IMR-90 (cell line): ENCODE results near the gene CRYBA4. TPM values are rescaled to one million over a fixed set of nuclear protein-coding genes. Genes with fewer than 3 reads are reported as not detected.

Experiments
- ATAC-seq: fragments of 200-7000 bp; cut with Tn5 transposase; 2 replicates; pipeline ENCODE4 v1.9.1; 2020; ENCODE audit warnings: low read depth, mild to moderate bottlenecking, moderate library complexity
- BruUV-seq: library from RNA; stranded (reverse); fragments of 400-500 nt; replicated peaks from 2 replicates; lab custom pipeline; 2021; lab: Mats Ljungman, UMichigan
- CTCF ChIA-PET: fragments of 300-600 bp; formaldehyde crosslinking; extraction: SDS; loops from one replicate; lab custom pipeline; 2021; ENCODE audit warnings: antibody characterized with exemption; lab: Yijun Ruan, JAX
- POLR2A ChIA-PET: fragments of 300-600 bp; sonication (Branson Sonifier 250); formaldehyde crosslinking; loops from one replicate; lab custom pipeline; 2022; ENCODE audit warnings: antibody characterized with exemption; ENCODE audit not compliant: unreplicated experiment; lab: Charles Lee
- DNase-seq: peaks from one replicate; pipeline ENCODE4 v3.0.0; 2013
- H2AFZ ChIP-seq: replicated peaks from 2 replicates; pipeline ENCODE3; 2013; ENCODE audit warnings: low read length, mild to moderate bottlenecking; ENCODE audit not compliant: poor library complexity
- H2AK5ac ChIP-seq: 2 replicates; pipeline ENCODE4 v1.6.1; 2013; ENCODE audit warnings: low read depth, low read length, inconsistent platforms
- H2AK9ac ChIP-seq: replicated peaks from 2 replicates; pipeline ENCODE3; 2013; ENCODE audit warnings: mild to moderate bottlenecking, low read depth, low read length, moderate library complexity; ENCODE audit not compliant: poor library complexity
- H2BK120ac ChIP-seq: 2 replicates; pipeline ENCODE4 v1.6.1; 2013; ENCODE audit warnings: low read depth, low read length, inconsistent platforms
- H2BK15ac ChIP-seq: 3 replicates; pipeline ENCODE4 v1.6.1; 2013; ENCODE audit warnings: low read depth, low read length, inconsistent platforms
- H2BK20ac ChIP-seq: 2 replicates; pipeline ENCODE4 v1.6.1; 2013; ENCODE audit warnings: low read depth, mild to moderate bottlenecking, inconsistent platforms, low read length, moderate library complexity
- H2BK5ac ChIP-seq: 2 replicates; pipeline ENCODE4 v1.6.1; 2013; ENCODE audit warnings: mild to moderate bottlenecking, low read depth, low read length, inconsistent platforms; ENCODE audit not compliant: poor library complexity, severe bottlenecking
- H3K14ac ChIP-seq: replicated peaks from 2 replicates; pipeline ENCODE4 v1.6.1; 2013; ENCODE audit warnings: low read depth, low read length, inconsistent platforms
- H3K18ac ChIP-seq: 2 replicates; pipeline ENCODE4 v1.6.1; 2013; ENCODE audit warnings: low read depth, low read length, control low read depth
- H3K23ac ChIP-seq: 2 replicates; pipeline ENCODE4 v1.6.1; 2013; ENCODE audit warnings: low read depth, low read length, inconsistent platforms
- H3K27ac ChIP-seq: 2 replicates; pipeline ENCODE4 v1.5.1; 2013; ENCODE audit warnings: mild to moderate bottlenecking, control low read depth, low read length; ENCODE audit not compliant: insufficient read depth
- H3K27me3 ChIP-seq: 2 replicates; pipeline ENCODE4 v1.6.1; 2013; ENCODE audit warnings: low read length; ENCODE audit not compliant: control insufficient read depth, insufficient read depth
- H3K36me3 ChIP-seq: 2 replicates; pipeline ENCODE4 v1.6.1; 2013; ENCODE audit warnings: low read length, mixed read lengths; ENCODE audit not compliant: control insufficient read depth, insufficient read depth
- H3K4ac ChIP-seq: 2 replicates; pipeline ENCODE4 v1.6.1; 2013; ENCODE audit warnings: low read depth, low read length, inconsistent platforms
- H3K4me1 ChIP-seq: 2 replicates; pipeline ENCODE4 v1.6.1; 2013; ENCODE audit warnings: low read length, mixed read lengths; ENCODE audit not compliant: control insufficient read depth, insufficient read depth
- H3K4me2 ChIP-seq: 2 replicates; pipeline ENCODE4 v1.6.1; 2013; ENCODE audit warnings: low read depth, mild to moderate bottlenecking, control low read depth, low read length, moderate library complexity
- H3K4me3 ChIP-seq: 2 replicates; pipeline ENCODE4 v1.5.1; 2013; ENCODE audit warnings: low read depth, mild to moderate bottlenecking, control low read depth, low read length, moderate library complexity; ENCODE audit not compliant: insufficient read depth
- H3K56ac ChIP-seq: 2 replicates; pipeline ENCODE4 v1.6.1; 2013; ENCODE audit warnings: low read length, inconsistent platforms; ENCODE audit not compliant: insufficient read depth; ENCODE audit errors: extremely low read depth
- H3K79me1 ChIP-seq, 2 experiments: 2 replicates each; pipeline ENCODE4 v1.6.1; 2013; ENCODE audit warnings: low read length in 2 of 2, inconsistent platforms in 1 of 2, low read depth in 1 of 2
- H3K9ac ChIP-seq: 2 replicates; pipeline ENCODE4 v1.6.1; 2013; ENCODE audit warnings: low read depth, low read length, control low read depth
- H3K9me1 ChIP-seq: 2 replicates; pipeline ENCODE4 v1.6.1; 2013; ENCODE audit warnings: low read length, inconsistent platforms; ENCODE audit not compliant: insufficient read depth
- H3K9me3 ChIP-seq: 2 replicates; pipeline ENCODE4 v1.6.1; 2013; ENCODE audit warnings: low read length; ENCODE audit not compliant: control insufficient read depth, insufficient read depth
- H4K20me1 ChIP-seq: 2 replicates; pipeline ENCODE4 v1.6.1; 2013; ENCODE audit warnings: low read length, inconsistent platforms; ENCODE audit not compliant: insufficient read depth
- H4K5ac ChIP-seq: 2 replicates; pipeline ENCODE4 v1.6.1; 2013; ENCODE audit warnings: mild to moderate bottlenecking, low read depth, low read length, control low read depth
- H4K8ac ChIP-seq, 2 experiments: 2 replicates each; pipeline ENCODE4 v1.6.1; 2013; ENCODE audit warnings: low read depth in 2 of 2, low read length in 2 of 2, control low read depth in 1 of 2, inconsistent platforms in 1 of 2
- H4K91ac ChIP-seq: 2 replicates; pipeline ENCODE4 v1.6.1; 2013; ENCODE audit warnings: low read depth, low read length, inconsistent platforms; ENCODE audit not compliant: insufficient read depth
- CEBPB ChIP-seq: IDR thresholded peaks from 2 replicates; pipeline ENCODE4 v1.6.1; 2012; ENCODE audit warnings: low read depth, low read length, improper control_type of control experiment
- CHD1 ChIP-seq: IDR thresholded peaks from 2 replicates; pipeline ENCODE4 v1.6.1; 2012; ENCODE audit warnings: low read depth, low read length, improper control_type of control experiment
- MAFK ChIP-seq: IDR thresholded peaks from 2 replicates; pipeline ENCODE4 v1.6.1; 2012; ENCODE audit warnings: low read depth, low read length, improper control_type of control experiment
- MAZ ChIP-seq: IDR thresholded peaks from 2 replicates; pipeline ENCODE4 v1.6.1; 2012; ENCODE audit warnings: low read depth, mild to moderate bottlenecking, low read length, improper control_type of control experiment, moderate library complexity, borderline replicate concordance
- POLR2A ChIP-seq: IDR thresholded peaks from 2 replicates; pipeline ENCODE4 v1.6.1; 2012; ENCODE audit warnings: mild to moderate bottlenecking, low read depth, low read length
- RAD21 ChIP-seq: IDR thresholded peaks from 2 replicates; pipeline ENCODE4 v1.6.1; 2012; ENCODE audit warnings: low read length, improper control_type of control experiment
- RCOR1 ChIP-seq: IDR thresholded peaks from 2 replicates; pipeline ENCODE4 v1.6.1; 2012; ENCODE audit warnings: mild to moderate bottlenecking, low read length, improper control_type of control experiment; ENCODE audit not compliant: insufficient replicate concordance
- RFX5 ChIP-seq: IDR thresholded peaks from 2 replicates; pipeline ENCODE4 v1.8.0; 2012; ENCODE audit warnings: low read depth, mild to moderate bottlenecking, low read length, moderate library complexity
- SMC3 ChIP-seq: fragments of 150-350 bp; IDR thresholded peaks from 2 replicates; pipeline ENCODE4 v1.6.1; 2016; ENCODE audit warnings: low read depth, mild to moderate bottlenecking, antibody characterized with exemption, low read length, moderate library complexity
- USF2 ChIP-seq: fragments of 150-350 bp; IDR thresholded peaks from 2 replicates; pipeline ENCODE4 v1.6.1; 2017; ENCODE audit warnings: mild to moderate bottlenecking, antibody characterized with exemption, low read length, low read depth
- WGBS, 2 experiments: methylation state at CpG; one replicate each; pipeline versions ENCODE4 v1.1.5 to v1.1.7; 2013; ENCODE audit warnings: missing lambda C conversion rate in 2 of 2; ENCODE audit not compliant: insufficient read length in 1 of 2; ENCODE audit errors: extremely low coverage in 2 of 2; 5-methylcytosine and 5-hydroxymethylcytosine counted together
- dilution Hi-C: fragments of 300-500 bp; cut with HindIII; formaldehyde crosslinking; loops from one replicate; pipeline ENCODE4 v1.14.3; 2018; ENCODE audit warnings: low sequenced_read_pairs; ENCODE audit not compliant: unreplicated experiment
- in situ Hi-C: fragments of 300-500 bp; cut with MboI; formaldehyde crosslinking; loops from 3 replicates; pipeline ENCODE4 v1.14.3; 2019; ENCODE audit warnings: low sequenced_read_pairs, inconsistent platforms, mixed read lengths
- intact Hi-C: fragments of 100-400 bp; cut with micrococcal nuclease; formaldehyde crosslinking; loops from 2 replicates; pipeline ENCODE4 v1.10.0; 2022
- polyA plus RNA-seq, 3 experiments: library from polyadenylated mRNA; depleted of rRNA; stranded (reverse); fragments of >200 nt; gene quantifications; 2 replicates each; pipeline ENCODE4 v1.2.3, GENCODE V29; 2012; ENCODE audit warnings: low replicate concordance in 1 of 3
- total RNA-seq: library from RNA; depleted of rRNA; stranded (reverse); fragments of >200 nt; gene quantifications from 2 replicates; pipeline ENCODE4 v1.2.3, GENCODE V29; 2012
- TF ChIP-seq, protein P1 (sequence below): conservative IDR thresholded peaks from 2 replicates; pipeline ENCODE4 v1.5.1; 2012; ENCODE audit warnings: mild to moderate bottlenecking, low read depth, low read length, improper control_type of control experiment

The CRYBA4 gene
- total and polyA plus RNA-seq, 2 of the 4 experiments (the other 2 are of a cell fraction): not detected

- Histone ChIP-seq H2AK5ac (0 out of 2 replicates have a peak overlapping the region, but pooled peaks have one; percentile 60), H3K56ac (no peak overlapping the region), H2BK120ac (peak overlapping the region; percentile 41; the same call in 1 of the 2 replicates), H2BK20ac (no peak overlapping the region), H2AFZ (no peak overlapping the region), H3K9ac (no peak overlapping the region), H3K14ac (no peak overlapping the region), H3K18ac (no peak overlapping the region), H3K9me1 (peaks cover 17% of the 10 kb centered on the region), H2BK15ac (no peak overlapping the region; the same call in 2 of the 3 replicates), H4K5ac (no peak overlapping the region), H3K27me3 (no peaks in the 10 kb centered on the region), H3K36me3 (peaks cover 2% of the 10 kb centered on the region; the same call in 1 of the 2 replicates), H4K8ac (no peak overlapping the region; a peak in 1 of 4 replicates), H2BK5ac (no peak overlapping the region), H4K20me1 (no peaks in the 10 kb centered on the region), H3K27ac (no peak overlapping the region), H3K9me3 (0 out of 2 replicates have a peak, but pooled peaks cover 4% of the 10 kb centered on the region), H3K4me1 (peaks cover 14% of the 10 kb centered on the region), H3K23ac (no peak overlapping the region), H3K79me1 (peaks cover 27 to 74% of the 10 kb centered on the region in 2 experiments), H3K4me2 (no peak overlapping the region), H3K4me3 (no peak overlapping the region), H4K91ac (no peak overlapping the region), H3K4ac (no peak overlapping the region; the same call in 1 of the 2 replicates), H2AK9ac (no peak overlapping the region)
- intact Hi-C loops: loop anchor here (2.0 to 10.0 kb wide), 5 partner anchors 74 to 728 kb away; no protein-coding TSS in a partner anchor
- dilution Hi-C loops: no loop called here
- WGBS, 2 experiments: 78% methylated on average over 3 of the region's 9 CpGs; no CpG with 5 or more reads in 1 of the 2 experiments
- ATAC-seq (peak; percentile 91), DNase-seq (peak; percentile 71)
- CTCF ChIA-PET: interaction anchor here (0.5 to 1.8 kb wide), 5 partner anchors 14 to 78 kb away, joined by 3 to 5 read pairs (median 4); no protein-coding TSS in a partner anchor
- TF ChIP-seq RCOR1: no peak
- TF ChIP-seq, protein P1, sequence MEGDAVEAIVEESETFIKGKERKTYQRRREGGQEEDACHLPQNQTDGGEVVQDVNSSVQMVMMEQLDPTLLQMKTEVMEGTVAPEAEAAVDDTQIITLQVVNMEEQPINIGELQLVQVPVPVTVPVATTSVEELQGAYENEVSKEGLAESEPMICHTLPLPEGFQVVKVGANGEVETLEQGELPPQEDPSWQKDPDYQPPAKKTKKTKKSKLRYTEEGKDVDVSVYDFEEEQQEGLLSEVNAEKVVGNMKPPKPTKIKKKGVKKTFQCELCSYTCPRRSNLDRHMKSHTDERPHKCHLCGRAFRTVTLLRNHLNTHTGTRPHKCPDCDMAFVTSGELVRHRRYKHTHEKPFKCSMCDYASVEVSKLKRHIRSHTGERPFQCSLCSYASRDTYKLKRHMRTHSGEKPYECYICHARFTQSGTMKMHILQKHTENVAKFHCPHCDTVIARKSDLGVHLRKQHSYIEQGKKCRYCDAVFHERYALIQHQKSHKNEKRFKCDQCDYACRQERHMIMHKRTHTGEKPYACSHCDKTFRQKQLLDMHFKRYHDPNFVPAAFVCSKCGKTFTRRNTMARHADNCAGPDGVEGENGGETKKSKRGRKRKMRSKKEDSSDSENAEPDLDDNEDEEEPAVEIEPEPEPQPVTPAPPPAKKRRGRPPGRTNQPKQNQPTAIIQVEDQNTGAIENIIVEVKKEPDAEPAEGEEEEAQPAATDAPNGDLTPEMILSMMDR: peak; percentile 93
- peak; percentile 94 for TF ChIP-seq RAD21
- TF ChIP-seq RFX5: no peak
- no peak for TF ChIP-seq USF2
- no peak for TF ChIP-seq POLR2A
- peak; percentile 86 for TF ChIP-seq SMC3
- peak; percentile 37; the same call in 1 of the 2 replicates for TF ChIP-seq MAZ
- no peak for TF ChIP-seq CHD1
- TF ChIP-seq MAFK: no peak
- TF ChIP-seq CEBPB: no peak
- POLR2A ChIA-PET: no interaction called here
- BruUV-seq: no TSS peak
- in situ Hi-C loops: no loop called here
These were observed 57.4 kb downstream of the CRYBA4 start for GRCh38 chr22:26679003-26679629.
